WI38 (cell line): ENCODE data around the gene MGAT4A.

ENCODE experiments used
- H3K4me3 ChIP-seq: 2 replicates; pipeline ENCODE4 v1.5.1; 2011; ENCODE audit warnings: low read depth, mild to moderate bottlenecking, control low read depth, low read length
- TF ChIP-seq, protein P1 (sequence below): IDR thresholded peaks from 2 replicates; pipeline ENCODE4 v1.5.1; 2012; ENCODE audit warnings: low read depth, mild to moderate bottlenecking, control low read depth, low read length

MGAT4A gene

DNA sequence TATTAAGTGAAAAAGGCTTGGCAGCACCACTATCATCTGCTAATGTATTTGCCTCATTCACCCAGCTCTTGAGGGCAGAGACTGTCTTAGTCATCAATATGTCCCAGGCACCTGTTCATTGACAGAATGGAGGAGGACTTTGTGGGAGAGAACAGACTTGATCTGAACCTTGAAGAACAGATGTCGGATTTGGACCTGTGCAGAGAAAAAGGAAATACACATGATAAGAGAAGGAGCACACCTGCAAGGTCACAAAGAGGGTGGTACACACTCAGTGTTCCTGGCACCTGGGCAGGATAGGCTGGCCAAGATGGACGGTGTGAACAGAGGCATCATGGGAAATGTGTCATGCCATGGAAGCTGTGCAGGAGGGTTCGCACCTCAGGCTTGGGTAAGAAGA lies 7.4 kb upstream of the MGAT4A start:
- no peak overlapping the region for H3K4me3 ChIP-seq

DNA sequence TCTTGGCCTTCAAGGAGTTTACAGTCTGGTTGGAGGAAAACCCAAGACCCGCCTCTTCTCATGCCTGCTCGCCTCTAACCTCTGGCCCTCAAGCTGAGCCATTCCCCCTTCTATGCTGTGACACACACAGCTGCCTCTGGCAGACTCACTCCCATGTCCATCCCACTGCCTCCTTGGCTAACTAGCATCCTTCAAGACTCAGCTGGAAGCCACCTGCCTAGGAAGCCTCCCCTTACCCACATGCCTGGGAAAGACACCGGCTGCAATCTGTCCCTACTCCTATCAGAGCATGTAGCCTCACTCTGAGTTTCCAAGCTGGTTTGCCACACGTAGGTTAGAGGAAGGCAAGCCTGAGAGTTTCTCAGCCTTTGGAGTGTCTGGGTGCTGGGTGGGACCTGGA lies 6.9 kb upstream of the MGAT4A start:
- TF ChIP-seq, protein P1, sequence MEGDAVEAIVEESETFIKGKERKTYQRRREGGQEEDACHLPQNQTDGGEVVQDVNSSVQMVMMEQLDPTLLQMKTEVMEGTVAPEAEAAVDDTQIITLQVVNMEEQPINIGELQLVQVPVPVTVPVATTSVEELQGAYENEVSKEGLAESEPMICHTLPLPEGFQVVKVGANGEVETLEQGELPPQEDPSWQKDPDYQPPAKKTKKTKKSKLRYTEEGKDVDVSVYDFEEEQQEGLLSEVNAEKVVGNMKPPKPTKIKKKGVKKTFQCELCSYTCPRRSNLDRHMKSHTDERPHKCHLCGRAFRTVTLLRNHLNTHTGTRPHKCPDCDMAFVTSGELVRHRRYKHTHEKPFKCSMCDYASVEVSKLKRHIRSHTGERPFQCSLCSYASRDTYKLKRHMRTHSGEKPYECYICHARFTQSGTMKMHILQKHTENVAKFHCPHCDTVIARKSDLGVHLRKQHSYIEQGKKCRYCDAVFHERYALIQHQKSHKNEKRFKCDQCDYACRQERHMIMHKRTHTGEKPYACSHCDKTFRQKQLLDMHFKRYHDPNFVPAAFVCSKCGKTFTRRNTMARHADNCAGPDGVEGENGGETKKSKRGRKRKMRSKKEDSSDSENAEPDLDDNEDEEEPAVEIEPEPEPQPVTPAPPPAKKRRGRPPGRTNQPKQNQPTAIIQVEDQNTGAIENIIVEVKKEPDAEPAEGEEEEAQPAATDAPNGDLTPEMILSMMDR = no peak
- H3K4me3 ChIP-seq = no peak overlapping the region

More for the DNA sequence above, 7.4 kb upstream of the MGAT4A start:
- TF ChIP-seq, protein P1 = no peak

DNA sequence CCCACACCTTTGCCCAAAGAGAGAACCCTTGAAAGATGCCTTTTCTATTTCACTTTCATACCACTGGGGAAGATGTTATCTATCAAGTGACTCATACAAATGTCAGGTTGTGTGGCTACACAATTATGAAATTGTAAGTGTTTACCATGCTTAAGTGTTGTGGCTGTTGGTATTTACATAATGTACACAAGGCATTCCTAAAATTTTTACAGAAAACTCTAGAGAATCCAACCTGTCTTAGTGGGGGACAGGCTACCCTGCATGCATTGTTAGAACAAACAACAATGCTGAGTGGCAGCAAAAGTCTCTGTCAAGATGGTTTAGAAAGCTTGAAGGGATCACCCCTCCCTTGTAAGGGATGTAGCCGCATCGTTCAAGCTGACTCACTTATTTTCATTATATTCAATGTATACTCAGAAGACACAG lies 5.5 kb upstream of the MGAT4A start:
- no peak overlapping the region for H3K4me3 ChIP-seq
- TF ChIP-seq, protein P1 = no peak

DNA sequence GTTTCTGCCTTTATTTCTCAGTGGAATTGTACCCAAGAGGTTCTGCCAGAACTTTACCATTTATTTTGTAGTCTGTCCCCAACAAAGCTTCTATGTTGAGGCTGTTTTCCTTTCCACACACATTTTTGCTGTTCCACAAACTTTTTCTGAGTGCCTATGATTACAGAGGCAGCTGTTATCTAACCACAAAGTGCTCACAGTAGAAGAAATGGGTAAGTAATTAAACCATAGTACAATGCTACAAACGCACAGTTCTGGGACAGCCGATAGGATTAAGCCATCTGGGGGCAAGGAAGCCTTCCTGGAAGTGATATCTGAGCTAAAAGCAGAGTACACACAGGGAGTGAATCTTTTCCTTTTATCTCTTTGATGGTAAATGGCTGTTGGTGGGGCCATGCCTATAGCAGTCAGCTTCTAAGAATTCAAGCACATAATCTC lies 3.9 kb upstream of the MGAT4A start:
- TF ChIP-seq, protein P1 = no peak
- no peak overlapping the region for H3K4me3 ChIP-seq

DNA sequence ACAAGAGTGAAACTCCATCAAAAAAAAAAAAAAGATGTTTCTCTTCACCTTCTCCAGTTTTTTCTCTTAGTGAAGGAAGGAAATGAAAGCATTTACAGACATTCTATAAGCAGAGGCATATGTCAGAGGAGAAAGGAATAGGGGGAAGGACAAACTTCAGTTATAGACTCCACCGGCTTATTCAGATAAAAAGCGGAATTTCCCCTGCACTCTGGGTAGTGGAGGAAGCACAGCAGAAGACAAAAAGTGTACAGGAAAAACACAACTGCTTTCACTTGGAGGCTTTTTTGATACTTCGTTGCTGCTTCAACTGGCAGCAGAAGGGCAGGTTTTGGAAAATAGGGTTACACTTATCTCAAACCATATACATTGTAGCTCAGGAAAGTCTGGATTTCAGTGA lies 3.2 kb upstream of the MGAT4A start:
- TF ChIP-seq, protein P1 = no peak
- H3K4me3 ChIP-seq = no peak overlapping the region

DNA sequence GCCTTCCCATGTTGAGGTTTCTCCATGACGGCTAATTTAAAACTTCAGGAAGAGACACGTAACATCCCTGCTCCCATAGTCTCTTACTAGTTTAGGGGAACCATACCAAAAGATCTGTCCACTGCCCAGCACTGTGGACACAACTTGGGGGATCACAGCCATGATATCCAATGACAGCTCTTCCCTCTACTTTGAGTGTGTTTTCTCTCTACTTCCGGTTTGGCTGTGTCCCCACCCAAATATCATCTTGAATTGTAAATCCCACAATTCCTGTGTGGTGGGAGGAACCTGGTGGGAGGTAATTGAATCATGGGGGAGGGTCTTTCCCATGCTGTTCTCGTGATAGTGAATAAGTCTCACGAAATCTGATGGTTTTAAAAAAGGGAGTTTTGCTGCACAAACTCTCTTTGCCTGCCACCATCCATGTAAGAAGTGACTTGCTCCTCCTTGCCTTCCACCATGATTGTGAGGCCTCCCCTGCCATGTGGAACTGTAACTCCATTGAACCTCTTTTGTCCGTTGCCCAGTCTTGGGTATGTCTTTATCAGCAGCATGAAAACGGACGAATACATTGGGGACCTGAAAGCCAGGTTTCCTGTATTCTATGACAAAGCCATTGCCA lies 1.6 kb upstream of the MGAT4A start:
- TF ChIP-seq, protein P1 = no peak
- H3K4me3 ChIP-seq = no peak overlapping the region

DNA sequence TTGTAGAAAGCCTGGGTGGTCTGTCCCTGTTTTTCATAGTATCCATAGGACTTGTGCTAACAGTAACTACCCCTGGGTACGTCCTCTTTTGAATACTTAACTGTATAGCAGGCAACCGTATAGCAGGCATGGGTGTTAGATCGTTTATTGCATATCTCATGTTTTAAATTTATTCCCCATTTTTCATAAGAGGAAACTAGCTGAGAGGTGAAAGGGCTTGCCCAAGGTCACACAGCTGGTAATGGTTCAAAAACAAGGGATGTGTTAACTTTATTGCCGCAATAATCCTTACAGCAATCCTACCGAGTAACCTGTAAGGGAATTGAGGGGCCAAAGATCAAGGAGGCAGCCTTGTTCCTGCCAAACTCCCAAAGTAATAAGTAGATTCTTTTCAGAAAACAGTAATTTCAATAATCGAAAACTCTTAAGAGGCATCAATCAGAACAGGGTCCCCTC lies 990 bp upstream of the MGAT4A start:
- H3K4me3 ChIP-seq = no peak overlapping the region
- TF ChIP-seq, protein P1 = no peak
